Erythroblast (primary cell): ENCODE results near the gene ARHGAP26.

ENCODE experiments used
- DNase-seq, 2 experiments: peaks; one replicate each; lab custom pipeline; 2025; lab: John Stamatoyannopoulos, UW
- GATA1 ChIP-seq: IDR thresholded peaks from 2 replicates; pipeline ENCODE4 v1.6.1; 2011; ENCODE audit warnings: low read depth, mild to moderate bottlenecking, control low read depth, low read length, moderate library complexity
- POLR2A ChIP-seq: IDR thresholded peaks from 2 replicates; pipeline ENCODE4 v1.6.1; 2011; ENCODE audit warnings: mild to moderate bottlenecking, low read length

ARHGAP26 gene

GRCh38 chr5:143036146-143036927 is 266.2 kb downstream of the ARHGAP26 start:
- no peak for DNase-seq

GRCh38 chr5:143037071-143037470 is 266.9 kb downstream of the ARHGAP26 start:
- TF ChIP-seq GATA1 = no peak
- TF ChIP-seq POLR2A = no peak
- DNase-seq = no peak

More at GRCh38 chr5:143036146-143036927, 266.2 kb downstream of the ARHGAP26 start:
- TF ChIP-seq GATA1 = no peak
- TF ChIP-seq POLR2A = no peak

DNA sequence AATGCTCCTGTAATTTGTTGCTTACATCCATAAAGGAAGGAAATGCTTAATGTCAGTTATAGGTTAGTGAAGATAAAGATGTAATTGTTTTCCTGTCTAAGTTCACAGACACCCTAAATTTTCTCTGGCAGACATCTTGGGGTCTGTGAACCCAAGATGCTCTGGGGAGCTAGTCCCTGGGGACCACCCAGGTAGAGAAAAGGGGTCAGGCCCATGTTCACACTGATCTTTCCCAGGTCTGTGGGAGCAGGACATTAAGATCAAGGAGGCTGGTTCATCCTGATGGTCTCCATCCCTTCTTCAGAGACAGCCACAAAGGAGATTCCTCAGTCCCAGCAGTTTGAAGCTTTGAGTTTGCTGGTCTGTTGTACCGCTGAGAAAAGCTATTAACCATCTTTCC is 267.5 kb downstream of the ARHGAP26 start:
- DNase-seq = no peak
- no peak for TF ChIP-seq POLR2A
- TF ChIP-seq GATA1 = no peak

- no peak for DNase-seq
- no peak for TF ChIP-seq POLR2A
These were observed 270.4 kb downstream of the ARHGAP26 start for GRCh38 chr5:143040622-143041021.

DNA sequence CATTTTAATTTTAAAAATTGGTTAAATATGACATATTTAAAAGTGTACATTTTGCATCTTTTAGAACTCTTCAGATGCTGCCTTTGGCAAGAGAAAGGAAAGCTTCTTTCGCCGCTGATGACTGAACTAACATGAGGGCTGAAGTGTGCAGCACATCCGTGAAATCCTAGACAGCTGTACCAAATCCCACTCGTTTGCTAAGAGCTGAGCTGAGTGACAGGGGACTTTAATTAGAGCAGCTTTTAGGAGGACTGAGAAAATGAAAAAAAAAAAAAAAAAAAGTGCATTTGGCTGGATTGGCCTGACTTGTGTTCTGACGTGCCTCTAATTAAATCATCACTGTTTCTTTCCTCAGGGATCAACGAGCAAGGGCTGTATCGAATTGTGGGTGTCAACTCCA is 271.3 kb downstream of the ARHGAP26 start:
- DNase-seq = no peak
- no peak for TF ChIP-seq POLR2A
- no peak for TF ChIP-seq GATA1

DNA sequence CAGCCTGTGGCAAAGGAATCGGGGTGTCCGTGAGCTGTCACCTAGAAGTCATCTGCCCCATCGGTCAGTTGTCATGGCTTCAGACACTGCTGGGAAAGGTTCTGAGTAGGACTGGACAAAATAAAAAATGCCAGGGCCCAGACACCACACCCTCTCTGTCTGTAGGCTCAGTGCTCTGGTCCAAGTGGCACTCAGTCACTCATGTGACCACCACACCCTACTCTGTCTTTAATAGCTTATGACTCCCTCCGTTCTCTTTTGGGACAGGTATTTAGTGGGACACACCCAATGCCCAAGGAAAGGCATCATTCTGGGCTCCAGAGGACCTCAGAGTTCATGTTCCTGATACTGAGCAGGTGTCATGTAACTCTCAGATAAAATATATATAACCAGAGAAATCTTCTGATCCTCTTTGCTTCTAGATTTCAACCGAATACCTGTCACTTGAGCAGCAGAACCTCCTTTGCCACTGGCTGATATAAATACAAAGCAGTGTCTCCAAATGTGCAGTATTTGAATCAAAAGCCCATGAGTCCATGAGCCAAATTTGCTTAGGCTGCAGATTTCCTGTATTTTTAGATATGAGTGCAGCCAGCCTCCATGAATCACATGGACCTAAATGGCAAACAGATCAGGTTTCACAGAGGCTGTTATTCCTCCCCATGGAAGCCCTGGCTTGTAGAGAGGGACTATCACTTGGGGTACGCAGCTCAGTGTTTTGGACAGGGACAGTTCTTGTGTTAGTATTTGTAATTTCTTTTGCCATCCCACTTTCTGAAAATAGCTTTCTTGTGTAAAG is 272.0 kb downstream of the ARHGAP26 start:
- TF ChIP-seq POLR2A = no peak
- TF ChIP-seq GATA1 = no peak
- no peak for DNase-seq

- no peak for DNase-seq
- TF ChIP-seq POLR2A = no peak
- no peak for TF ChIP-seq GATA1
These were observed 274.1 kb downstream of the ARHGAP26 start for GRCh38 chr5:143044265-143044664.

DNA sequence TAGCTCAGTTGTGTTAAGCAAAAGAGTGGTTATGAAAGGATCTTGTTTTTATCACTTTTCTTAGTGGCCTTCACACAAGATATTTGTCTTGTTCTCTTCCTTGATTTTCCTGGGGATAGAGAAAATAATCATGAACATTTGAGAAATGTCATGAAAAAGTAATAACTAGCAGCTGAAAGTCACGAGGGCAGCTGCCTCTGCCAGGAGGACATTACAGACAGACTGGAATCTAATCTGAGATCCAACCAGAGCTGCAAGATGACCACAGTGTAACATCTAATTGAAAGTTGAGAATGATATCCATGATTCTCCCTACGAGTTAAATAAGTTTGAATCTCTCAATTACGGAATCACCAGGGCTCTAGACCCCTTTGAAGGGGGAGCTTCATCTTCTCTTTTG is 274.9 kb downstream of the ARHGAP26 start:
- TF ChIP-seq GATA1 (no peak), POLR2A (no peak)
- no peak for DNase-seq

DNA sequence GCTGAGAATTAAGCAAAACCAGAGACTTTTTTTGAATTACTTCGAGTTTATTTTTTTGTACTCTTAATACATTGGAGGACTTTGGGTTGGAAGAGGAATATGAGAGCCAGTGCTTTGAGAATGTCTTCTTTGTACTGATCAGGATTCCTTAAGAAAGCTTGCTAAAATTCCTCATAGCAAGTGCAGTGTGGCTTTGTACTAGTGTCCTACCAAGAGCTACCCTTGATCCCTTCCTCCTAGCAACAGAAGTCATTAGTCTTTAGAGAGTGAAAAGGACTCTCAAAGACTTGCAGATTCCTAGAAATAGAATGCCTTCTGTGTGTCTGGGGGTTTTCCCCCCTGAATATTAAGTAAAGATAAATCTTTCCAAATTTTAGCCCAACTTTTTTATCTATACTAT is 276.1 kb downstream of the ARHGAP26 start:
- DNase-seq = no peak
- no peak for TF ChIP-seq POLR2A
- no peak for TF ChIP-seq GATA1

GRCh38 chr5:143047091-143047490 is 276.9 kb downstream of the ARHGAP26 start:
- no peak for DNase-seq
- TF ChIP-seq GATA1 (no peak), POLR2A (no peak)

DNA sequence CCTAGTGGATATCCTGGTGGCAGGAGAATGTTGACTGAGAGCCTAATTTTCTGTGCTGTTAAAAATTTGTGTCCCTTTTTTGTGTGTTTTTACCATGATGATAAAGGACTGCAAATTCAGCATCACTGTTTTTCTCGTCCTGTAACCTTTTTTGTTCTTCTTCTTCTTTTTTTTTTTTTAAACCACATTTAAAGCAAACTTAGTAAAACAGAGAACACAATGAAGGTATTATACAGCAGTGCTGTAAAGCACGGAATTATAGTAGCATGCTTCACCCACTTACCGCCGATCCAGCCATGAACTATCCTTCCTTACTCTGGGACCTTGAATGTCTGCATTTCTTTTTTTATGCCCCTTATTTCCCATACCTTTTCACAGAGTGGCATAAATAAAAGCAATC is 280.0 kb downstream of the ARHGAP26 start:
- no peak for TF ChIP-seq GATA1
- no peak for TF ChIP-seq POLR2A
- no peak for DNase-seq

- no peak for DNase-seq
- TF ChIP-seq POLR2A (no peak), GATA1 (no peak)
These were observed 281.3 kb downstream of the ARHGAP26 start for GRCh38 chr5:143051244-143052058.

DNA sequence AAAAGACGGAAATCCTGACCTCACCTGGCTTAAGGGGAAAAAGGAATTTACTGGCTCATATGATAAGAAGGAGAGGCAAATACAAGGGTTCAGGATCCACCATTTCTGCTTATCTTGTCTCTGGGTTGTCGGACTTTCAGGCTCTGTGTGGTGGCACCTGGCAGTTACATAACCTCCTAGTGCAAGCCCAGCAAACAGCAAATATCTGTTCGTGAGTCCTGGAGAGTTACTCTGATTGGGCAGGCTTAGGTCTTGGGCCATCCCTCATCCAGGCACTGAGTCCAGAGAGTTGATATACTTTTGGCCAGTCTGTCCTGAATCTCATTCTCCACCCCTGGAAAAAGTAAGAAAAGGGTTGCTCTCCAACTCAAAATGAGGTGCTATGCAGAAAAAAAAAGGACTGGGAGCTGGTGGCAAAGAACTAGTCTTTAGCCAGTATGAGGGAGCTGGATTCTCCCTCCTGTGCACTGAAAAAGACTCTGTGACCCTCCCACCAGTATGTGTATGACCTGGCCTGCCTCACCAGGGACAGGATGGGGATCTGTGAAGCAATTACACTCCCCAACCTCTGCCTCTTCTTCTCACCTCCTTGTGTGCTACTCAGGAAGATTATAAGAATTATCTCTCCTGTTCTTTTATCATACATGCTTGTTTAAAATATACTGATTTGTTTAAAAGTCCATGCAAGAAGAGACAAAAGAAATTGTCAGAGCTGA is 282.9 kb downstream of the ARHGAP26 start:
- no peak for DNase-seq
- TF ChIP-seq GATA1 (no peak), POLR2A (no peak)
